ENCODE measurements around the gene C1GALT1C1.
"Not testable (repeated sequence)": the region's sequence is repeated elsewhere in the genome, so short reads cannot be mapped to it uniquely, and the experiment has no call there.

The C1GALT1C1 gene

DNA sequence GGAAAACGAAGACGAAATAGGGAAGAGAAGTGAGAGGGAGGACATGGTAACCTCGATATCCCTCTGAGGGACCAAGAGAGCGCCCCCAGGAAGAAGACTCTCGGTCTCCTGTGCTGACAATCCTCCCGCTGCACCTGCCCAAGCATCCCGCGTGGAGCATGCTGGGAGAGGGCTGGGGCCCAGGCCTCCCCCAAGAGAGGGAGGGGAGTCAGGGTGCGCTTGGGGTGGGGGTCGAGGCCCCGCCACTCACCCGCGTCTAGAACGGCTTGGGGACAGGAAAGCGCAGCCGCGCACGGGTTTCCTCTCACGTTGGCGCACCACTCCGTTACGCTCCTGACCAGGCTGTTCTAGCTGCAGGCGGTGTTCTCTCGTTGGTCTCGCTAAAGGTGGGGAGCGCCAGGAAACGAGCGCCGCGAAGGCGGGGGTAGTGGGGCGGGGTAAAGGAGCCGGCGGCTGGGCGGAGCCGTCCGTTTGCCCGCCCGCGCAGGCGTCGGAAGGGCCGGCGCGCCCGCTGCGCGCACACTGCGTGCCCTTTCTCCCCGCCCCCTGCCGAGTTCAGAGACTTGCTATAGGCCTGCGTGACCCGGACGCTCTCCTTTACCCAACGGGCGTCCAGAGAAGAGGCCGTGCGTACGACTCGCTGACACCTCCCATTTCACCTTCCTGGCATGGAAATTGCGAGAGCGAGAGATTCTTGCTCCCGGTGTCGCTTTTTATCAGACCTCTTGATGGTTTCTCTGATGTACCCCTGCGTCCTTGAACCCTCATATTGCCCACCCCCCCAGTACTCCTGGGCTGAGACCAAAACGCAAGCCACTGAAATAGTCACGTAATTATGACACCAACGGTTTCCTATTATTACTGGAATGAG is at the start of gene C1GALT1C1:
C1GALT1C1 (minus strand) TSS at position 388 of the 871 bp plus-strand sequence. CDS start 2,888 bp downstream, outside the sequence.
- DNase-seq: peak; percentile 97

DNA sequence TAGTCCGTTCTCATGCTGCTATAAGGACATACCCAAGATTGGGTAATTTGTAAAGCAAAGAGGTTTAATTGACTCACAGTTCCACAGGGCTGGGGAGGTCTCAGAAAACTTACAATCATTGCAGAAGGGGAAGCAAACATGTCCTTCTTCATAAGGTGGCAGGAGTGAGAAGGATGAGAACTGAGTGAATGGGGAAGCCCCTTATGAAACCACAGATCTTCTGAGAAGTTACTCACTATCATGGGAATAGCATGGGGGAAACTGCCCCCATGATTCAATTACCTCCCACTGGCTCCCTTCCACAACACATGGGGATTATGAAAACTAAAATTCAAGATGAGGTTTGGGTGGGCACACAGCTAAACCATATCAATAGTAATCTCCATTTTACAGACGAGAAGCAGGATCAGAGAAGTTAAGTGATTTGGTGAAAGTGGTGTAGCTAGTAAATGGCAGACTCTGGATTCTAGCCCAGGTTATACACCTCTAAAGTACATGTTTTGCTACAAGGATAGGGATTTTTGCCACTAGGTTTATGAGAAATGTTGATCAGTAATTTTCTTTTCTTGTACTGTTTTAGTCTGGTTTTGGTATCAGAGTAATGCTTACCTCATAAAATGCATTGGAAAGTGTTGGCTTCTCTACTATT is 47.3 kb upstream of the C1GALT1C1 start:
- DNase-seq: no peak

DNA sequence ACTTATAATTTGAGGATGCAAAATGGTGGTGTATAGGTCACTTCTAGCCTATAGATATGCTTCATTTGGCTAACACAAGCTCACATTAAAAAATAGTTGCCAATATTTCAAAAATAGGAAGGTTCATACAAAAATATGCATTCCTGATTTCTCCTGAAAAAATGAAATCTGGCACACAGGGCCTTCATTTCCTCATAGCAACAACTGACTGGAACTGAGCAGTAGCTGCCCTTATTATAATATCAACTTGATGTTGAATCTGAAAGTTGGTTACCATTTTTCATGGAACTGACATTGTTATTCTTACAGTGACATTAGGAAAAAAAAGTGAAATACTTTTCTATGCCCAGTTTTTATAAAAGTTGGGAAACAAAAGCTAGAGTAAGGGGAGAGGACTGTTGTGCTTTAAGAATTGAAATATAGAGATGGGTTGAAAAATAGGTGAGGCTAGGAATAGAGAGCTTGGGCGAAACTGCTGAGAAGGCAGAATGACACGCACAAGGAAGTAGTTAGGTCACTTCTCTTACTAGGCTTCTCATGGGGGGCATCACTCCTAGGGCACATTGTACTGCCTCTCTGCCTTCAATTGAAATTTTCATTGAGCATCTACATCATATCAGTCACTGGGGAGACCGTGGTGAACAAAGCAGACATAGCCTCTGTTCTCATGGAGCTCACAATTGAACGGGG is 43.1 kb upstream of the C1GALT1C1 start:
- no peak for DNase-seq

DNA sequence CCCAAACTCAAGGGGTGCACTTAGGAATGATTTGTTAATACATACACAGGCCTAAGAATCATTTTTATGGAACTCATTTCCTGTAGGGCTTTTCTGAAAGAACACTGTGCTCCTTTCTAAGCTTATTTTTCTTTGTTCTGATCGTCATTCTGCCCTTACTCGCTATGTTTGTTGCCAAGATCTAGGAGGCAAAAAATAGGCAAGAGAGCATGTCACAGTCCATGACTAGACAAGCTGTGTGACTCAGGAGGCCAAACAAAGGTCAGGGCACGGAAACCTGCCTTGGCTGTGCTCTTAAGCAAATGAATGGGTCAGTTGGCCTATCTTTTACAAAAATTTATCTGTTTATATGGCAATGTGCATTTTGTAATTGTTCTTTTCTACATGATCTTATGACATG is 42.5 kb upstream of the C1GALT1C1 start:
- no peak for DNase-seq

DNA sequence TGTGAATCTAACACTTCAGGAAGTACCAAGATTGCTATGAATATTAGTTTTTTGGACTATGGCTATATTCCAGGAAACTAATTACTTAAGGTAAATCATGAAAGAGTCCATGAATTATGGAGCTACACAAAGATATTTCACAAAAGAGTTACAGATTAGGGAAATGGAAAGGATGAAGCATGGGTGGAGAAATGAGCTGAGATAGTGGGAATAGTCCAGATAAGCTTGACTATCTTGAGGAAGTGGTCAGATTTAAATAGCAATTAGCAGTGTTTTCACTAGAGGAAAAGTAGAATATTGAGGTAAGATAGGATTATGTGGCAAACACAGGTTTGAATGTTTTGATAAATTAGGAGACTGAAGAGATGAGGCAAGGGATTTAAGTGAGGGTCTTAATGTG is 42.1 kb upstream of the C1GALT1C1 start:
- no peak for DNase-seq

DNA sequence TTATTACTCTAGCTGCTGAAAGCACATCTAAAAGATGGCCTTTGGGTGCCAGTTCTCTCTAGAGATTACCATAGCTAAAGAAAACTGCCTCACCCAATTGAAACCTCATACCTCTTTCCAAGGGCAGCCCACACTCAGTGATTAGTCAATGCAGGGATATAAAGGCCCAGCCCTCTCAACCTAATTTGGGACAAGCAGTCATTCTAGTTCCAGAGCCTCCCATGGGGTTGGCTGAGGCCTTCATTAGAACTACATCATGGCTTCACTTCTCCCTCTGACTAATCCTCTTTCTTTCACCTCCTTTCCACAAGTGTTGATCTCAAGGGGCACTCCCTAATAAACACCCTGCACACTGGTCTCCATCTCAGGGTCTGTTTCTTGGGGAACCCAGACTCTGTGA is 38.5 kb upstream of the C1GALT1C1 start:
- no peak for DNase-seq

DNA sequence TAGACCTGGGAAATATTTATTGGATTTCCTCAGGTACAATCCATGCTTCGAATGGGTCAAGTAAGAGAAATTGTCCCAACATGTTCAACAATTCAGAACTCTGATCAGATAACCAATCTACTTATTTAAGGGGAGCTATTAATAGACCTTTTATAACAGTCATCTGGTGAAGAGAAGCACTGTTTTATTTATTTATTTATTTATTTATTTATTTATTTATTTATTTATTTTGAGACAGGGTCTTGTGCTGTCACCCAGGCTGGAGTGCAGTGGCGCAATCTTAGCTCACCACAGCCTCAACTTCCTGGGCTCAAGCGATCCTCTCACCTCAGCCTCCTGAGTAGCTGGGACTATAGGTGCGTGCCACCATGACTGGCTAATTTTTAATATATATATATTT is 34.7 kb upstream of the C1GALT1C1 start:
- DNase-seq: not testable (repeated sequence)

DNA sequence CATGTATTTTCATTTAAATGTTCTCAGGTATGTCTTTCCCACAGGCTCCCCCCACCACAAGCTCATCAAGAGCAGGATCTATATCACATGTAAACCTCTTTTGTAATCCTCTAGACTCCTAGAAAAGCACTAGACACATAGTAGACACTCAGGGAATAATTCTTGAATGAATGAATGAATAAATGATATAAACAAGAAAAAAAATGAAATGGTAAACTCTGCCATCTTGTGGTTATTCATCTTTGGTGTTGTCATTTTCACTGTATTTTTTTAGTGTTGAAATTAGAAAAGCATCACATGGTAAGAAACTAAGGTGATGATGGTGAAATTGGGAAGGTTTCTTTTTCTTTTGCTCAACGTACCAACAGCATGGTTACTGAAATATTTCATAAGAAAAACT is 34.2 kb upstream of the C1GALT1C1 start:
- DNase-seq: no peak

DNA sequence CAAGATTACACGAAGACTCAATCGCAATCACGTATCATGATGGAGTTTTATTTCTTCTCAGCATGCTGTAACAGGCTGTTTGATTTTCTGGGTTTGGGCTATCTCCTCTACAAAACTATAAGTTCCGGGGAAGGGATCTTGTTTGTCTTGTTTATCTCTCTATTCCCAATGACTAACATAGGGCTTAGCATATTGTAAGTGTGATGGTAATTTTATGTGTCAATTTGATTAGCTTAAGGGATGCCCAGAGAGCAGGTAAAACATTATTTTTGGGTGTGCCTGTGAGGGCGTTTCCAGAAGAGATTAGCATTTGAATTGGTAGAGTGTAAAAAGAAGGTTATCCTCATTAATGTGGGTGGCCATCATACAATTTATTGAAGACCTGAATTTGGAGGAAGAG is 32.8 kb upstream of the C1GALT1C1 start:
- no peak for DNase-seq

DNA sequence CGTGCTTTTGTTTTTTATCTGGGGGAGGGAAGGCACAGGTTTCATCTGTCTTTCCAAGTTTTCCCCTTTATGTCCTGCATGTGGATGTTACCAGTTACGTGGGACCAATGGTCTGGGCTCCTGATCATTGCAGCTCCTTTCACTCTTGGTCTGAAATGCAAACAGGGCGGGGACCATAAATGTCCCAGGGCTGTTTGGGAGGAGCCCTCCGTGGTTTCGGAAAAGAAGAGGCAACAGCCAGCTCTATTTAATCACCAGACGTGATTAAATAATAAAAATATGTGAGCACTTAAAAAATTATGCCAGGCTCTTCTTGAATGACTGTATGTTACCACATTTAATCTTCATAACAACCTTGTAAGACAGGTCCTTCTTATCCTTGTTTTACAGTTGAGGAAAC is 30.8 kb upstream of the C1GALT1C1 start:
- DNase-seq: no peak

DNA sequence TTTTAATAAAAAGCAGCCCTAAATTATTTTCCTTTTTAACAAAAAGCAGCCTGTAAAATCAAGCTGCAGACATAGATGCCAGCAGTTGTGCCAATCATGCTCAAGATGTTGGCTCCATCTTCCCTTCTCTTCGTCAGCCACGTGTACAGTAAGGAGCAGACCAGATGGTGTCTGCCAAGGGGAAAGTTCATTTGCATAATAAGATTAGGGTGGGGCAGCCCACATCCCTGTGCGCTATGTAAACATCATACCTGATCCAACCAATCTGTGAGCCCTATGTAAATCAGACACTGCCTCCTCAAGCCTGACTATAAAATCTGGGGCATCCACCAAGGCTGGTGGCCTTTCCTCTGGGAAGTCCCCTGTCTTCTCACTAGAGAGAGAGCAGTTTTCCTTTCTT is 23.1 kb upstream of the C1GALT1C1 start:
- no peak for DNase-seq

DNA sequence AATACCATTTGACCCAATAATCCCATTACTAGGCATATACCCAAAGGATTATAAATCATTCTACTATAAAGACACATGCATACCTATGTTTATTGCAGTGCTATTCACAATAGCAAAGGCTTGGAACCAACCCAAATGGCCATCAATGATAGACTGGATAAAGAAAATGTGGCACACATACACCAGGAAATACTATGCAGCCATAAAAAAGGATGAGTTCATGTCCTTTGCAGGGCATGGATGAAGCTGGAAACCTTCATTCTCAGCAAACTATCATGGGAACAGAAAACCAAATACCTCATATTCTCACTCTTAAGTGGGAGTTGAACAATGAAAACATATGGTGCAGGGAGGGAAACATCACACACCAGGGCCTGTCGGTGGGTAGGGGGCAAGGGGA is 22.4 kb upstream of the C1GALT1C1 start:
- not testable (repeated sequence) for DNase-seq

DNA sequence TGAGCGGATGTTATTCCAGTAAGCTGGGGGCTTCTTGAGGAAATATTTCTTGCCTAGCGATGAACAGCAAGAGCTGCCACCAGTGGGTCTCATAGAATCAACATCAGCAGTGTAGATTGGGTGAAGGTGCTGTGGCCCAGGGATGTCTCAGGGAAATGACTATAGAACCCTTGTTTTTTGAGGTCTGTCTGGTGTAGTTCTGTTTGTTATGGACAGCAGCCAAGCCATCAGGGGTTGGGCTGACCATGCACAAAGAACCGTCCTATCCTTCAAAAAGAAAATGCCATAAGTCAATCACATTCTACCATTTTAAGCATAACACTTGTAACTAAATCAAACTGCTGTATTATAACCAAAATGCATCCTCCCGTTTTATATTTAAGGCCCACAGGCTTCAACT is 17.3 kb upstream of the C1GALT1C1 start:
- DNase-seq: no peak

DNA sequence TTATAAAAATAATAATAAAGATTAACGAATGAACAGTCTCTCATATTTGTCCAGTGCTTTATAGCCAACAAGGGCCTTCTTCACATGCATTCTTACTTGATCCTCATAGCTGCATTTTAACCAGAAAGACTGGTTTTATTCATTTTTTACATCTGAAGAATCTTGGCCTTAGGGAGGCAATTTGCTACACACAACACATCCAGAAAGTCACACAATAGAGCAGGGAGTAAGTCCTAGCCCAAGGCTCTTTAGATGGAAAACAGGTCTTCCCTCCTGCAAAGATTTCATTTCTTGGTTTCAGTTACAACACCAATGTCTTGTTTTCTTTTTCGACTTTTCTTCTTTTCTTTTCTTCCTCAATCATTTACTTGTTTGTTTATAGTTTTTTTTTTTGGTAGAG is 13.0 kb upstream of the C1GALT1C1 start:
- DNase-seq: no peak

DNA sequence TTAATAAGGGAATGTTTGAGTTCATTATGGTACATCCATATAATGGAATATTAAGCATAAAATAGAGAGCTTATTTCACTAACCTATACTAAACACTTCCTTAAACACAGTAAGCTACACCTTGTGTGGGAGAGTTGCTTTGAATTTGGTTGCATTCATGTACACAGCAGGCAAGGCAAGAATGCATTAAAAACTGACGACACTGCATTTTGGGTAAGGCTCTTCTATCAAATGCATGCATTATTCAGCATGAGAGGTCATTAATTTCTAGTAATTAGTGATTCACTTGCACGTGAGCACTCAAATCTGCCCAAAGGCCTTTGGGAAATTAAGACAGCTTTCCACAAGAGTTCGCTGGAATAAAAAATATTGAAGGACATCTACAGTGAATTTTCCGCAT is 8.8 kb upstream of the C1GALT1C1 start:
- DNase-seq: no peak

DNA sequence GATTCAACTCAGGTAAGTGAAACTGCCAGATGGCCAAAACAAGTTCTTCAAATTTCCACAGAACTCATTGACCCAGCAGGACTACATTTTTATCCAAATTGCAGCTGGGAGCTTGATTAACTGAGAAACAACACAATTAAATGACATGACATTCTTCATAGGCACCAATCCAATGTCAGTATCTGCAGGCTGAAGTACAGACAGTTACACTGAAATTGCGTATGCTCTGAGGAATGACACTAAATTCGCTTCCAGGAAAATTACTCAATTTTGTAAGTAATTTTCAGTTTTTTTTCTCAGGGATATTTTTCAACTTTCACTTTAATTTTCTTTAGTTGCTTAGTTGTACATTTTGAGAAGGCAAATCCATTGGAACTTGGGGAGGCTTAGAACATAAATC is 4.5 kb downstream of the C1GALT1C1 start:
- no peak for DNase-seq

DNA sequence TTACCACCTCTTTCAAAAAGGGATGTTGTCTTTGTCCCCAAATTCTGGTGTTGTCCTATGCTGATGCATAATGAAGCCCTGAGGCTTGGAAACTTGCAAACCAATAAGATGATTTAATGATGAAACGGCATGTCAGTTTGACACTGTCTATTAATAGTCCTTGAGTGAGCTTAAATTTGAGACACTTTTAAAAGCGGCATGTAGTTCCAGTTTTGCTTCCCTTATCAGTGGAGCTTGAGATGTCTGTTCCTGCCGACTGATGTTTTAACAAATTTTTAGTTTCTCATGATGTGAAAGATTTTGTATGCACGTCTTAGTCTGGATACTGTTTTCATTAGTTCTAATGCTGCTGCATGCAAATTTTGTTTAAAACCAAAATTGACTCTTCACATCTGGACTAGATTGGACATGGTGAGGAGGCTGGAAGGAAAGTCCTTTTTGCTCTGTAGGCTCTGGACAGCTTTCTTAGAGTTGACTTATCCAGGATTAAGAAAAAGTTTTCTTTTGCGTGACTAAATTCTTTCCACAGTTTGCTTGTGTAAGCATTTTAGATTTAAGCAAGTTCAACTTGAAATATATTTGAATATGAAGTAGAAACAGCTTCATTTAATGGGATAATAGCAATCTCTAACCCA is 11.7 kb downstream of the C1GALT1C1 start:
- DNase-seq: no peak

DNA sequence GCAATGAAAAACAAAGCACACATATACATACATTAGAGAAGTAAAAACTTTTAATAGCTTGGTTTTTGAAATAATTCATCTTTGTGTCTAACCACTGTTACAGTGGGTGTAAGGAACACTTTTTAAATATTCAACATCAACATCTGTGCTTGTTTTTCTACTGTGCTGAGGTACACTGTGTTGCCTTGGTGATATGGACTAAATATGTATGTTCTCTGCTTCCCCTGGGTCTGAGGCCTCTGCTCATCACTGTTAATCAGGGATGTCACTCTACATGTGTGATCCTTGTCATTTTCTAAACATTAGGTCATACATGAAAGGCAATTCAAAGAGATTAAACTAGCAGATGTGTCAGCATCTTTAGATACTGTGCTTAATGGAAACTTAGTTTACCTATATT is 15.0 kb downstream of the C1GALT1C1 start:
- no peak for DNase-seq

DNA sequence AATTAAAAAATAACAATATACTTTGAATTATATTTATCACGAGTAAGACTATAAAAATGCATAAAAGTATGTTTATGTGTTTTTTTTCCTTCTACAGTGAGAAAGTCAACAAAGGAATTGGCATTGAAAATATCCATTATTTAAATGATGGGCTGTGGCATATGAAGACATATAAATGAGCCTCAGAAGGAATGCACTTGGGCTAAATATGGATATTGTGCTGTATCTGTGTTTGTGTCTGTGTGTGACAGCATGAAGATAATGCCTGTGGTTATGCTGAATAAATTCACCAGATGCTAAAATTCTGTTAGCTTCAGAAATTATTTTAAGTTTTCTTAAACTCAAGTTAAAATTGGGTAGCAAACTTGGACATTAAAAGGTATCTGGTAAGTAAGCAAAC is 17.8 kb downstream of the C1GALT1C1 start:
- DNase-seq: no peak

DNA sequence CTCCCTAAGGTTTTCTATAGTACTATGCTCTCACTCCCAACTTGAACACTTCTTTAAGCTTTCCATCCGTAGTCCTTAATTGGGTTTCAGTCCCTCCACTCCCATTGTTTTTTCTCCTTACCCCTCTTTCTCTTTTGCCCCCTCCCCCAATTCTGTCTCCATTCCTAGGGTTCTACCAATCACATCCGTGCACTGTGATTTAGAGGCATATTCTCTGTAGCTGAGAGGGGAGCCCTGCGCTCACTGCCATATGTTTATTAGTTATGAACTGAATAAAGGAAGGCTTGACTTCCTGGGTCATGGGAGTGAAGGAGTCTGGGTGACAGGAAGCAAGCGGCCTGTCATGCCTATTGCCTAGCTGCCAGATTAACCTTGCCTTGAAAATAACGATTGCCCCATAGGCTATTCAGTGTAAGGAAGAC is 25.5 kb downstream of the C1GALT1C1 start:
- DNase-seq: peak; percentile 13

DNA sequence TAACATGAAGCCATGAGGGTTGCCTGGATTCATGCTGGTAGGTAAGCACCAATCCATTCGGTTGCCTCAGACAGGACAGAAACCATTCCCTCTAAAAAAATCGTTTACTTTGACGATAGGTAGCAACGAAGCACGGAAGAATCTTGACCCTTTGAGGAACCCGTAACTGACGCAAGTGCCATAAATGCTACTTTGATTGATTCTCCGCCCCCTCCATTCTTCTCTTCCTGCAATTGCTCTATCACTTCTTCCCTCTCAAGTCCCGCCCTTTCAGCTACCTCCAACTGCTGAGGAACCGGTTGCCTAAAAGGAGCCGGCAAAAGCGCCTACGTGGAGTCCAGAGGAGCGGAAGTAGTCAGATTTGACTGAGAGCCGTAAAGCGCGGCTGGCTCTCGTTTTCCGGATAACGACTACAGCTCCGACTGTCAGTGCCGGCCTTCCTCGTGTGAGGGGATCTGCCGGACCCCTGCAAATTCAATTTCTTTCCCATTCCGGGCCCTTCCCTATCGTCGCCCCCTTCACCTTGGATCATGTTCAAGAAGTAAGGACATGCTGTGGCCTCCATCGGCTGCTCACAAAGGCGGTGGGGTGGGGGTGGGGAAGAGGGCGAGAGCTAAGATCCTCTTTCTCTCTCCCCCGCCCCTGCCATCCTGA is 26.0 kb downstream of the C1GALT1C1 start, which contains the start of gene MCTS1:
MCTS1 (plus strand) TSS at position 395 of the 654 bp plus-strand sequence; CDS start at position 531, 136 bp downstream.
- peak; percentile 98 for DNase-seq

DNA sequence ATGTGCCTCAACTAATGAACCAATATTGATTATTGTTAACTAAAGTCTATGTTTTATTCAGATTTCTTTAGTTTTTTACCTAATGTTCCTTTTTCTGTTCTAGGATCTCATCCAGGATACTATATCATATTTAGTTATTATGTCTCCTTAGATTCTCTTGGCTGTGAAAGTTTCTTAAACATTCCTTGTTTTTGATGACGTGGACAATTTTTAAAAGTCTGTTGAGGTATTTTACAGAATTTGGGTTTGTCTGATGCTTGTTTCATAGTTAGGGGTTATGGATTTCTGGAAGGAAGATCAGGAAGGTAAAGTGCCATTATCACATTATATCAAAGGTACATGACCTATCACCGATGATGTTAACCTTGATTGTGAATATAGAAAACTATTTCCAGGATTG is 44.2 kb downstream of the C1GALT1C1 start:
- no peak for DNase-seq
